Psoas muscle (tissue), 8 donors: Measurements from ENCODE around the gene HAT1. TPM values are rescaled to one million over a fixed set of nuclear protein-coding genes. Genes with fewer than 3 reads are reported as not detected.
"Not testable (repeated sequence)": the region's sequence is repeated elsewhere in the genome, so short reads cannot be mapped to it uniquely, and the experiment has no call there.

Experiments used
- ATAC-seq, 4 donors: fragments of 200-7000 bp; cut with Tn5 transposase; one replicate each; pipeline ENCODE4 v1.9.1; 2020; ENCODE audit warnings: moderate library complexity in 3 of 4, mild to moderate bottlenecking in 2 of 4
- DNase-seq, 2 donors: peaks; one replicate each; pipeline ENCODE4 v3.0.0-alpha.2; 2020
- H3K27ac ChIP-seq: fragments of 200-600 bp; one replicate; pipeline ENCODE4 v1.8.0; 2022
- H3K27me3 ChIP-seq, 3 donors: fragments of 200-600 bp in 1 of 3; one replicate each; pipeline versions ENCODE4 v1.6.1 to v1.8.0; 2013 to 2022; ENCODE audit warnings: low read length in 2 of 3, mild to moderate bottlenecking in 2 of 3, moderate library complexity in 1 of 3; ENCODE audit not compliant: insufficient read depth in 3 of 3
- H3K36me3 ChIP-seq, 2 donors: fragments of 200-600 bp in 1 of 2; one replicate each; pipeline versions ENCODE4 v1.6.1 to v1.8.0; 2013 to 2022; ENCODE audit warnings: low read depth in 1 of 2, mild to moderate bottlenecking in 1 of 2, moderate library complexity in 1 of 2; ENCODE audit not compliant: insufficient read depth in 1 of 2
- H3K4me1 ChIP-seq: fragments of 200-600 bp; one replicate; pipeline ENCODE4 v1.8.0; 2022
- H3K4me3 ChIP-seq: fragments of 200-600 bp; one replicate; pipeline ENCODE4 v1.8.0; 2022; ENCODE audit warnings: mild to moderate bottlenecking
- H3K9me3 ChIP-seq: fragments of 200-600 bp; one replicate; pipeline ENCODE4 v1.8.0; 2022
- CTCF ChIP-seq: fragments of 200-600 bp; IDR thresholded peaks from one replicate; pipeline ENCODE4 v1.8.0; 2022; ENCODE audit warnings: antibody characterized with exemption
- WGBS, 3 donors: extraction: QIAGEN DNeasy Blood & Tissue Kit; methylation state at CpG; one replicate each; pipeline versions ENCODE4 v1.1.6 to v1.1.7; 2013; 5-methylcytosine and 5-hydroxymethylcytosine counted together
- intact Hi-C, 2 donors: fragments of 100-400 bp; cut with DNase I; formaldehyde crosslinking; loops; one replicate each; pipeline versions ENCODE4 v1.11.0 to v1.14.2; 2022
- polyA plus RNA-seq, 3 donors: library from polyadenylated mRNA; stranded (reverse); fragments of 200-250 nt; gene quantifications; one replicate each; pipeline ENCODE4 v1.2.3, GENCODE V29; 2013
- total RNA-seq, 4 donors: library from RNA; stranded (reverse); fragmentation: NEBNext Ultra II Directional in 2 of 4; extraction: Animal tissue kit (Norgen Biotek cat#: 25700) in 2 of 4; gene quantifications; one replicate each; pipeline versions ENCODE4 v1.2.1 to v1.2.4, GENCODE V29; 2021 to 2023
- donor health status: healthy with polysubstance abuse.
- donor health status: DM: no; HTN: no; CAD: no; lungs with moderate emphysema.
- donor health status: Bipolar disorder and iron deficiency.
- donor health status: healthy.
- donor health status: DM: yes; HTN: yes; CAD: no.
- donor health status: DM: no; HTN: no; CAD: no.
- donor health status: DM: no; HTN: no; CAD: no.
- donor health status: DM: yes; HTN: yes; CAD: no.

The HAT1 gene
- total and polyA plus RNA-seq, 7 donors, result 31.8 to 94.6 (median 54.7) TPM

GRCh38 chr2:171894612-171894947 is 27.7 kb upstream of the HAT1 start:
- H3K4me3 ChIP-seq, result peak overlapping the region; percentile 87
- peaks cover 14% of the 10 kb centered on the region for H3K4me1 ChIP-seq
- no peak for ATAC-seq
- DNase-seq, result no peak
- H3K27ac ChIP-seq, result peak overlapping the region; percentile 90
- TF ChIP-seq CTCF, result no peak
- H3K27me3 ChIP-seq, result no peaks in the 10 kb centered on the region
- H3K9me3 ChIP-seq, result no peaks in the 10 kb centered on the region
- WGBS, 3 donors, result 14 to 22% (median 15%) methylated on average over 10 of the region's 10 CpGs
- H3K36me3 ChIP-seq, result peaks cover 0 to 4% of the 10 kb centered on the region in 2 donors
- intact Hi-C loops, result loop anchor here in 1 of 2 donors (2.0 to 5.0 kb wide), 2 partner anchors 28 to 108 kb away; partner anchors contain the start of gene HAT1

DNA sequence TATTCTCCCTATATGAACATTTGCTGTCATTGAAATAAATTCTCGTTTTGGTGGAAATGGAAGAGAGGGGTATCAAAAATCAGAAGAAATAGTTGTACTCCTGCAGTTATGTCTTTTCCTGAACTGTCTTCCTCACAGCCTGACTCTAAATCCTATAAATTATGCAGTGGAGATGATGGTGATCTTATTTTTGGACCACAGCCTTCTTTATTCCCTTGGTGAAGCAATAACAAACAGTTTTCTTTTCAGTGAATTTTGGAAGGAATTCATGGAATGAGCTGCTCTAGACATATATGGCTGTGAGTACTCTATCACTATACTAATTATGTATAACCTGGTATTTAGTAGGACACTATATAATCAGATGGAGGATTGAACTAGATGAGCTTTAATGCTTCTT is 26.5 kb upstream of the HAT1 start:
- no peaks in the 10 kb centered on the region for H3K27me3 ChIP-seq
- no peak overlapping the region for H3K4me3 ChIP-seq
- 73 to 93% (median 75%) methylated on average over 1 of the region's 1 CpG for WGBS, 3 donors
- ATAC-seq (no peak), DNase-seq (no peak)
- intact Hi-C loops, result loop anchor here in 1 of 2 donors (2.0 kb wide), 1 partner anchor 27 kb away; the partner anchor contains the start of gene HAT1
- no peak for TF ChIP-seq CTCF
- no peaks in the 10 kb centered on the region for H3K9me3 ChIP-seq
- peaks cover 9% of the 10 kb centered on the region for H3K4me1 ChIP-seq
- H3K36me3 ChIP-seq, result peaks cover 0 to 4% of the 10 kb centered on the region in 2 donors
- peak overlapping the region; percentile 90 for H3K27ac ChIP-seq

- 95 to 97% (median 96%) methylated on average over 22 to 50 of the region's 58 CpGs for WGBS, 3 donors
- intact Hi-C loops, H3K9me3 ChIP-seq, H3K36me3 ChIP-seq, H3K4me1 ChIP-seq, DNase-seq, H3K27ac ChIP-seq, H3K27me3 ChIP-seq, ATAC-seq, H3K4me3 ChIP-seq: not testable (repeated sequence)
Observed at GRCh38 chr2:171899623-171900282, 22.5 kb upstream of the HAT1 start.

DNA sequence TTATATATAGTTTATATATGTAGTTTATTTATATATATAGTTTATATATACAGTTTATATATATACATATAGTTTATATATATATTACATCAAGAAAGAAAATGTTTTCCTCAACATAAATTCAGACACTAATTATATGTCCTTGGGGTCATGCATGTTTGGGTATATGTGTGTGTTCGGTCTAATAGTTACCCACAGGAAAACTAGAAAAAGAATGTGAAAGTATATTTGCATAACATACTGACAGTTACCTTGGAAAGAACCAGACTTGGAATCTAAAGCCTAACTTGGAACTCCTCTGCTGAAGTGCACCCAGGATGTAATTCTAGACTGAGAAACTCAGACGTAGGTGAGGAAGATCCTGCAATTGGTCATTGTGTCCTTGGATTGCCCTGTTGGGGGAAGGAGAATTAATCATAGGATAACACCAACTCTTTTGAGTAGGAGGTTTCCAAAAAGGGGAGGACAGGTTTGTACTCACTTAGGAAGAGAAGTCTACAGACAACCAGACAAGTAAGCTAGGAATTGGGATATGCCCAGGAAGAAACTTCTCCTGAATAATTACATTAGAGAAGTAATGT is 19.3 kb upstream of the HAT1 start:
- peak; percentile 77 to 94 (median 86) for ATAC-seq
- no peak for TF ChIP-seq CTCF

DNA sequence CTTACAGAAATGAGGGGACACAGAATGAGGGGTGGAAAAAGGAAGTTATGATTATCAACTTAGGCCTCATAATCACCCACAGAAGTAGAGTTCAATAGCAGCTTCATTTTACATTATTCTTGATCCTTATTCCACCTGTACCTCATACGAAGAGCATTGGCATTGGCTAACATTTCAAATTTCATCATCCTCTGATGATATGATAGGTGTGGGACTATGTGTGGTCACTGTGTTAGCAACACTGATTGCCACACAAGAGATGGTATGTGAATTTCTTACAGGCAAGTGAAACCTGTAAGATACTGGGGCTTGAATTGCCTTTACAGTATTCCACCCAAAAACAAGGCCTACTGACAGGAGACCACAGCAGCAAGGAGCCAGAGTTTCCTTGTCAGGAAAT is 14.0 kb upstream of the HAT1 start:
- DNase-seq (no peak), ATAC-seq (no peak)
- 89 to 97% (median 94%) methylated on average over 1 of the region's 1 CpG for WGBS, 3 donors
- Histone ChIP-seq H3K4me1 (no peaks in the 10 kb centered on the region), H3K27ac (no peak overlapping the region), H3K4me3 (no peak overlapping the region), H3K27me3 (no peaks in the 10 kb centered on the region), H3K36me3 (no peaks in the 10 kb centered on the region), H3K9me3 (no peaks in the 10 kb centered on the region)
- no peak for TF ChIP-seq CTCF
- intact Hi-C loops, result no loop called here

More for the DNA sequence above, 19.3 kb upstream of the HAT1 start:
- H3K27me3 ChIP-seq, result no peaks in the 10 kb centered on the region
- intact Hi-C loops, result no loop called here
- no peaks in the 10 kb centered on the region for H3K4me1 ChIP-seq
- H3K36me3 ChIP-seq, result no peaks in the 10 kb centered on the region
- no peak overlapping the region for H3K27ac ChIP-seq
- no peaks in the 10 kb centered on the region for H3K9me3 ChIP-seq
- no peak for DNase-seq
- no peak overlapping the region for H3K4me3 ChIP-seq
- WGBS, 3 donors, result 28 to 50% (median 34%) methylated on average over 2 of the region's 2 CpGs
